Measurements from ENCODE around the gene TMLHE.
"Not testable (repeated sequence)": the region's sequence is repeated elsewhere in the genome, so short reads cannot be mapped to it uniquely, and the experiment has no call there.

GRCh38 chrX:155457761-155458447 lies 154.8 kb downstream of the TMLHE start:
- TF ChIP-seq CTCF (IDR thresholded peaks at IDR 0.05 in 8 of 11, conservative IDR thresholded peaks at IDR 0.05 in 3 of 11); POLR2AphosphoS5 (IDR thresholded peaks at IDR 0.05): not testable (repeated sequence)

Data from spleen (tissue), 7 donors.